SK-N-SH (cell line): ENCODE measurements around the gene FBP1. TPM values are rescaled to one million over a fixed set of nuclear protein-coding genes. Genes with fewer than 3 reads are reported as not detected.

Experiments
- CTCF ChIA-PET: fragments of 300-600, 350-600 bp; formaldehyde crosslinking; extraction: SDS; loops from one replicate; lab custom pipeline; 2021; lab: Yijun Ruan, JAX
- POLR2A ChIA-PET: fragments of 350-600 bp; sonication (Branson Sonifier 250); formaldehyde crosslinking; extraction: SDS; loops from one replicate; lab custom pipeline; 2020; ENCODE audit warnings: antibody characterized with exemption, inconsistent platforms; lab: Yijun Ruan, JAX
- DNase-seq: peaks from one replicate; pipeline ENCODE4 v3.0.0; 2012
- H2AFZ ChIP-seq: fragments of 200-600 bp; sonication (generic); 2 replicates; pipeline ENCODE4 v1.8.1; 2016; ENCODE audit warnings: antibody characterized with exemption, mild to moderate bottlenecking, low read depth
- H3F3A ChIP-seq: fragments of 200-600 bp; sonication (generic); replicated peaks from 2 replicates; pipeline ENCODE3; 2016; ENCODE audit warnings: antibody characterized with exemption, mild to moderate bottlenecking; ENCODE audit not compliant: insufficient read depth
- H3K27ac ChIP-seq, 2 experiments: fragments of 200-500 bp in 1 of 2; fragments of 200-600 bp in 1 of 2; sonication (Bioruptor generic) in 1 of 2; sonication (generic), shearing (Covaris generic) in 1 of 2; 2 replicates each; pipeline versions ENCODE4 v1.5.1 to v1.6.1; 2014 to 2016; ENCODE audit warnings: low read depth in 2 of 2, inconsistent platforms in 1 of 2, low read length in 1 of 2, mild to moderate bottlenecking in 1 of 2, mixed read lengths in 1 of 2
- H3K27me3 ChIP-seq: fragments of 200-600 bp; sonication (generic), shearing (Covaris generic); 2 replicates; pipeline ENCODE4 v1.6.1; 2016; ENCODE audit warnings: mixed run types; ENCODE audit not compliant: insufficient read depth
- H3K36me3 ChIP-seq, 2 experiments: fragments of 200-500 bp in 1 of 2; fragments of 200-600 bp in 1 of 2; sonication (Bioruptor generic) in 1 of 2; sonication (generic) in 1 of 2; replicated peaks in 1 of 2; 2 replicates each; pipeline versions ENCODE3 to v1.5.1; 2014 to 2016; ENCODE audit warnings: low read length in 1 of 2, mild to moderate bottlenecking in 1 of 2; ENCODE audit not compliant: insufficient read depth in 2 of 2, control insufficient read depth in 1 of 2
- H3K4me1 ChIP-seq, 2 experiments: fragments of 200-500 bp in 1 of 2; fragments of 200-600 bp in 1 of 2; sonication (Bioruptor generic) in 1 of 2; sonication (generic), shearing (Covaris generic) in 1 of 2; 2 replicates each; pipeline versions ENCODE4 v1.5.1 to v1.6.1; 2014 to 2016; ENCODE audit warnings: low read depth in 1 of 2, low read length in 1 of 2, mixed run types in 1 of 2; ENCODE audit not compliant: insufficient read depth in 2 of 2, control insufficient read depth in 1 of 2
- H3K4me2 ChIP-seq: fragments of 200-600 bp; sonication (generic), shearing (Covaris generic); 2 replicates; pipeline ENCODE4 v1.6.1; 2017; ENCODE audit warnings: mixed run types
- H3K4me3 ChIP-seq, 2 experiments: fragments of 200-500 bp in 1 of 2; fragments of 200-600 bp in 1 of 2; sonication (Bioruptor generic) in 1 of 2; sonication (generic), shearing (Covaris generic) in 1 of 2; 2 replicates each; pipeline versions ENCODE4 v1.5.1 to v1.8.1; 2014 to 2016; ENCODE audit warnings: low read depth in 2 of 2, inconsistent platforms in 1 of 2, low read length in 1 of 2, mild to moderate bottlenecking in 1 of 2, mixed read lengths in 1 of 2, moderate library complexity in 1 of 2
- H3K79me2 ChIP-seq: fragments of 200-600 bp; sonication (generic); 2 replicates; pipeline ENCODE4 v1.8.1; 2017; ENCODE audit warnings: mild to moderate bottlenecking; ENCODE audit not compliant: insufficient read depth
- H3K9ac ChIP-seq: fragments of 200-600 bp; sonication (generic); 2 replicates; pipeline ENCODE4 v1.6.1; 2017; ENCODE audit warnings: mixed run types
- H3K9me2 ChIP-seq: fragments of 200-600 bp; sonication (generic); 2 replicates; pipeline ENCODE4 v1.6.1; 2017; ENCODE audit warnings: mixed run types
- H3K9me3 ChIP-seq: fragments of 200-600 bp; sonication (generic); 2 replicates; pipeline ENCODE4 v1.6.1; 2017; ENCODE audit warnings: mixed run types, mild to moderate bottlenecking, moderate library complexity
- H4K20me1 ChIP-seq: fragments of 200-600 bp; sonication (generic); 2 replicates; pipeline ENCODE4 v1.6.1; 2017; ENCODE audit warnings: mild to moderate bottlenecking, mixed run types; ENCODE audit not compliant: insufficient read depth
- CHD2 ChIP-seq: fragments of 150-350 bp; IDR thresholded peaks from 2 replicates; pipeline ENCODE4 v1.6.1; 2018; ENCODE audit warnings: low read length; ENCODE audit not compliant: partially characterized antibody
- EZH2phosphoT487 ChIP-seq: fragments of 200-600 bp; sonication (generic); IDR thresholded peaks from 2 replicates; pipeline ENCODE4 v1.6.1; 2017; ENCODE audit warnings: low read depth, mixed run types, mild to moderate bottlenecking, antibody characterized with exemption, moderate library complexity, borderline replicate concordance
- FOXJ3 ChIP-seq: sonication (generic); formaldehyde crosslinking; IDR thresholded peaks from 2 replicates; pipeline ENCODE4 v1.5.1; 2020; ENCODE audit warnings: mild to moderate bottlenecking, missing genetic modification reagents
- GABPA ChIP-seq: IDR thresholded peaks from 2 replicates; pipeline ENCODE4 v1.4.0; 2012; ENCODE audit warnings: low read depth, mild to moderate bottlenecking
- JUND ChIP-seq: IDR thresholded peaks from 2 replicates; pipeline ENCODE4 v1.4.0; 2012
- MAX ChIP-seq: IDR thresholded peaks from 2 replicates; pipeline ENCODE4 v1.4.0; 2012; ENCODE audit warnings: low read depth
- MEF2A ChIP-seq: IDR thresholded peaks from 2 replicates; pipeline ENCODE4 v1.4.0; 2012; ENCODE audit warnings: low read depth, borderline replicate concordance
- MXI1 ChIP-seq: IDR thresholded peaks from 2 replicates; pipeline ENCODE4 v1.6.1; 2012; ENCODE audit warnings: mild to moderate bottlenecking, low read depth, low read length, improper control_type of control experiment
- NFIC ChIP-seq: IDR thresholded peaks from 2 replicates; pipeline ENCODE4 v1.4.0; 2012; ENCODE audit warnings: borderline replicate concordance
- NRF1 ChIP-seq: IDR thresholded peaks from 2 replicates; pipeline ENCODE4 v1.6.1; 2012; ENCODE audit warnings: low read depth, mild to moderate bottlenecking, low read length
- PBX3 ChIP-seq: IDR thresholded peaks from 2 replicates; pipeline ENCODE4; 2012
- RCOR1 ChIP-seq: fragments of 150-350 bp; IDR thresholded peaks from 2 replicates; pipeline ENCODE4 v1.6.1; 2017; ENCODE audit warnings: antibody characterized with exemption, low read length
- RFX5 ChIP-seq: IDR thresholded peaks from 2 replicates; pipeline ENCODE4 v1.6.1; 2012; ENCODE audit warnings: mild to moderate bottlenecking, improper control_type of control experiment, low read length
- RXRA ChIP-seq: IDR thresholded peaks from 2 replicates; pipeline ENCODE4 v1.4.0; 2012; ENCODE audit warnings: low read depth, mild to moderate bottlenecking, borderline replicate concordance
- SIN3A ChIP-seq: IDR thresholded peaks from 2 replicates; pipeline ENCODE4 v1.6.1; 2012; ENCODE audit warnings: low read depth, mild to moderate bottlenecking, low read length, moderate library complexity, borderline replicate concordance
- SMC3 ChIP-seq: IDR thresholded peaks from 2 replicates; pipeline ENCODE4 v1.6.1; 2012; ENCODE audit warnings: low read depth, low read length, improper control_type of control experiment
- TAF1 ChIP-seq: IDR thresholded peaks from 2 replicates; pipeline ENCODE4 v1.6.1; 2012; ENCODE audit warnings: low read depth, mild to moderate bottlenecking, low read length, moderate library complexity, borderline replicate concordance
- TCF12 ChIP-seq: IDR thresholded peaks from 2 replicates; pipeline ENCODE4 v1.4.0; 2012
- TEAD4 ChIP-seq: IDR thresholded peaks from 2 replicates; pipeline ENCODE4 v1.4.0; 2012; ENCODE audit warnings: mild to moderate bottlenecking, borderline replicate concordance; ENCODE audit not compliant: insufficient read depth
- USF1 ChIP-seq: IDR thresholded peaks from 2 replicates; pipeline ENCODE4 v1.4.0; 2012; ENCODE audit warnings: low read depth, borderline replicate concordance
- YY1 ChIP-seq: IDR thresholded peaks from 2 replicates; pipeline ENCODE4 v1.4.0; 2012; ENCODE audit warnings: low read depth, mild to moderate bottlenecking
- WGBS: methylation state at CpG from one replicate; pipeline ENCODE4 v1.1.6; 2017; ENCODE audit warnings: low lambda C conversion rate; 5-methylcytosine and 5-hydroxymethylcytosine counted together
- polyA plus RNA-seq, 3 experiments: library from polyadenylated mRNA; depleted of rRNA; stranded (reverse); fragments of >200 nt; gene quantifications; 2 replicates each; pipeline ENCODE4 v1.2.3, GENCODE V29; 2012
- TF ChIP-seq, protein P1 (sequence below): IDR thresholded peaks from 2 replicates; pipeline ENCODE4 v1.4.0; 2012; ENCODE audit warnings: low read depth, borderline replicate concordance

The FBP1 gene
- polyA plus RNA-seq, 1 of the 3 experiments (the other 2 are of a cell fraction), result not detected

DNA sequence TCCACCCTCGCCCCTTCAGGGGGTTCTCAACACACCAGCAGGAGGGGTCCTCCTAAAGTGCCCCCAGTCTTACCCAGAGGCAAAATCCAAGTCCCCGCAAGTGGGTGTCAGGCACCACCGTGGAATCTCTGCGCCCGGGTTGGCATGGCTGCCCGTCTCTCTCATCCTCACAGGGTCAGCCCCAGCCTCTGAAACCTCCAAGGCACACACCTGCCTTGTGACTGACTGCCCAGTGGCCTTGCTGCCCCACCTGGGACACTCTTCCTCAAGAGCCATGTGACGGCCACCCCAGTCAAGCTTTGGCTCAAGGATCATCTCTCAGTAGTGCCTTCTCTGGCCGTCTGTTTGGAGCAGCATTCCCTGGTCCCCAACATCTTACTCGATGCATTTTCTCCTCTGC is 50.6 kb downstream of the FBP1 start:
- Histone ChIP-seq H3K4me3 (no peak overlapping the region), H3K36me3 (no peaks in the 10 kb centered on the region), H3K9ac (no peak overlapping the region), H3K9me3 (no peaks in the 10 kb centered on the region), H3K4me2 (no peak overlapping the region), H3F3A (no peaks in the 10 kb centered on the region), H3K9me2 (no peaks in the 10 kb centered on the region), H3K27ac (no peak overlapping the region), H3K4me1 (peaks cover 0 to 7% of the 10 kb centered on the region in 2 experiments; a peak in 1 of 4 replicates), H4K20me1 (no peaks in the 10 kb centered on the region), H2AFZ (no peak overlapping the region), H3K79me2 (no peaks in the 10 kb centered on the region), H3K27me3 (no peaks in the 10 kb centered on the region)
- CTCF ChIA-PET, result no interaction called here
- WGBS, result 28% methylated on average over 4 of the region's 9 CpGs
- DNase-seq, result no peak
- TF ChIP-seq CHD2, result no peak
- TF ChIP-seq USF1, result no peak
- no peak for TF ChIP-seq RXRA
- TF ChIP-seq RCOR1, result no peak
- POLR2A ChIA-PET, result interaction anchor here (0.6 kb wide), 1 partner anchor 21 kb away, joined by 3 read pairs; no protein-coding TSS in a partner anchor

DNA sequence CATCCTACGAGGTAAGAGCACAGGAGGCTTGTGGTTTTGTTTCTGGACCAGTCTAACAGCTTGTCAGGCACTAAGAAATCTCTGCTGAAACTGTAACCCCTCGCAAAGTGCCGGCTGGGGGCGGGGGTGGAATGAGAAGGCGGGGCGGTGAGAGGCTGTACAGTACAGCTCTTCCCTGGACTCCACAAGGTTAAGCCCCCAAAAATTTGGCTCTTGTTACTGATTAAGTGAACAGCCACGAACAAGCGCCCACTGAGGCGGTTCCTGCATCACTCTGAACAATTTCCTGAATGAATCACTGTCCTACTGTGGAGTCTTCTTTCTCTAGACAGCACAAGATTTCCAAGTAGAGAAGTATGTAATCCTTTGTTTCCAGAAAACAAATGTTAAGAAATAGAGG is 52.5 kb downstream of the FBP1 start:
- WGBS, result 63% methylated on average over 9 of the region's 9 CpGs
- H3K4me3 ChIP-seq, result no peak overlapping the region
- no peaks in the 10 kb centered on the region for H4K20me1 ChIP-seq
- no peaks in the 10 kb centered on the region for H3K9me2 ChIP-seq
- no peak overlapping the region for H3K4me2 ChIP-seq
- TF ChIP-seq YY1, result no peak
- TF ChIP-seq FOXJ3 (CRISPR knock-in tag), result no peak
- no peak for TF ChIP-seq TCF12
- TF ChIP-seq MXI1, result no peak
- TF ChIP-seq JUND, result no peak
- no peak for TF ChIP-seq SMC3
- TF ChIP-seq RXRA, result no peak
- TF ChIP-seq TEAD4, result no peak
- no peak for TF ChIP-seq NRF1
- TF ChIP-seq NFIC, result no peak
- TF ChIP-seq, protein P1, sequence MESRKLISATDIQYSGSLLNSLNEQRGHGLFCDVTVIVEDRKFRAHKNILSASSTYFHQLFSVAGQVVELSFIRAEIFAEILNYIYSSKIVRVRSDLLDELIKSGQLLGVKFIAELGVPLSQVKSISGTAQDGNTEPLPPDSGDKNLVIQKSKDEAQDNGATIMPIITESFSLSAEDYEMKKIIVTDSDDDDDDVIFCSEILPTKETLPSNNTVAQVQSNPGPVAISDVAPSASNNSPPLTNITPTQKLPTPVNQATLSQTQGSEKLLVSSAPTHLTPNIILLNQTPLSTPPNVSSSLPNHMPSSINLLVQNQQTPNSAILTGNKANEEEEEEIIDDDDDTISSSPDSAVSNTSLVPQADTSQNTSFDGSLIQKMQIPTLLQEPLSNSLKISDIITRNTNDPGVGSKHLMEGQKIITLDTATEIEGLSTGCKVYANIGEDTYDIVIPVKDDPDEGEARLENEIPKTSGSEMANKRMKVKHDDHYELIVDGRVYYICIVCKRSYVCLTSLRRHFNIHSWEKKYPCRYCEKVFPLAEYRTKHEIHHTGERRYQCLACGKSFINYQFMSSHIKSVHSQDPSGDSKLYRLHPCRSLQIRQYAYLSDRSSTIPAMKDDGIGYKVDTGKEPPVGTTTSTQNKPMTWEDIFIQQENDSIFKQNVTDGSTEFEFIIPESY, result no peak
- no peak for TF ChIP-seq MEF2A
- TF ChIP-seq MAX, result no peak
- no peak for TF ChIP-seq PBX3
- TF ChIP-seq TAF1, result no peak
- no peak for TF ChIP-seq SIN3A
- no peak for TF ChIP-seq EZH2phosphoT487
- TF ChIP-seq RCOR1, result no peak
- no peak for TF ChIP-seq GABPA
- no peak for TF ChIP-seq RFX5
- DNase-seq, result no peak
- H3K36me3 ChIP-seq, result no peaks in the 10 kb centered on the region
- H3K9ac ChIP-seq, result no peak overlapping the region
- no peak overlapping the region for H3K27ac ChIP-seq
- no peaks in the 10 kb centered on the region for H3K27me3 ChIP-seq
- ChIA-PET CTCF (interaction anchor here (0.5 to 0.7 kb wide), 3 partner anchors 17 to 1629 kb away, joined by 3 read pairs; no protein-coding TSS in a partner anchor), POLR2A (no interaction called here)
- H3F3A ChIP-seq, result no peaks in the 10 kb centered on the region
- no peaks in the 10 kb centered on the region for H3K9me3 ChIP-seq
- H3K79me2 ChIP-seq, result no peaks in the 10 kb centered on the region
- peaks cover 0 to 4% of the 10 kb centered on the region in 2 experiments; a peak in 1 of 4 replicates for H3K4me1 ChIP-seq
- H2AFZ ChIP-seq, result no peak overlapping the region
